GM13977 (cell line): ENCODE measurements around the gene PLP2.
"Not testable (repeated sequence)": the region's sequence is repeated elsewhere in the genome, so short reads cannot be mapped to it uniquely, and the experiment has no call there.

Experiments
- DNase-seq: peaks from one replicate; pipeline ENCODE4 v3.0.0; 2012; ENCODE audit warnings: low spot score
- CTCF ChIP-seq: IDR thresholded peaks from 2 replicates; pipeline ENCODE4 v1.5.1; 2012; ENCODE audit warnings: mild to moderate bottlenecking, control low read depth; ENCODE audit not compliant: insufficient read depth; ENCODE audit errors: extremely low read depth, missing control alignments
- in situ Hi-C: fragments of 300-500 bp; cut with MboI; formaldehyde crosslinking; loops from one replicate; pipeline ENCODE4 v1.12.0; 2022; ENCODE audit warnings: low sequenced_read_pairs, low pct_unique_long_range_greater_than_20kb, mixed read lengths, inconsistent platforms; ENCODE audit not compliant: unreplicated experiment

The PLP2 gene

DNA sequence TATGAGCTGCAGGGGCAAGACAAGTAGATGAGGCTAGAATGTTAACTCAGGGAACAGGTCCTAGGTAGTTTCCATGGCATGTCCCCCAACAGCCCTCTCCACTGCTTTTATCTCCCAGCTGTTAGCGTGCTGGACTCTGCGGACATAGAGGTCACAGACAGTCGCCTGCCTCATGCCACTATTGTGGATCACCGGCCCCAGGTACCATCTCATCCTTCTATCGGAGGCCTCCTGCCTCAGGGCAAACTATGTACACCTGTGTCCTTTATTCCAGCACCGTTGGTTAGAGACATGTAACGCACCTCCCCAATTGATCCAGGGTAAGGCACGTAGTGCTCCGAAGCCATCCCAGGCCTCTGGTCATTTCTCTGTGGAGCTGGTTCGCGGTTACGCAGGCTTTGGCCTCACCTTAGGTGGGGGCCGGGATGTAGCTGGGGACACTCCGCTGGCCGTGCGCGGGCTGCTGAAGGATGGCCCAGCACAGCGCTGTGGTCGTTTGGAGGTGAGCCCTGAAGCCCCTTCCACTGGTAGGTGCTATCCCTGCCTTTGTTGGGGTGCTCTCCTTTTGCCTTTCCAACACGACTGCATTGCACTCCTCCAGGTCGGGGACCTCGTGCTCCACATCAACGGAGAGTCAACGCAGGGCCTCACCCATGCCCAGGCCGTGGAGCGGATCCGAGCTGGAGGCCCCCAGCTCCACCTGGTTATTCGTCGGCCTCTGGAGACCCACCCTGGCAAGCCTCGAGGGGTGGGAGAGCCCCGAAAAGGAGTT is 6.9 kb upstream of the PLP2 start:
- peak; percentile 38 for DNase-seq
- no peak for TF ChIP-seq CTCF
- in situ Hi-C loops, result no loop called here

DNA sequence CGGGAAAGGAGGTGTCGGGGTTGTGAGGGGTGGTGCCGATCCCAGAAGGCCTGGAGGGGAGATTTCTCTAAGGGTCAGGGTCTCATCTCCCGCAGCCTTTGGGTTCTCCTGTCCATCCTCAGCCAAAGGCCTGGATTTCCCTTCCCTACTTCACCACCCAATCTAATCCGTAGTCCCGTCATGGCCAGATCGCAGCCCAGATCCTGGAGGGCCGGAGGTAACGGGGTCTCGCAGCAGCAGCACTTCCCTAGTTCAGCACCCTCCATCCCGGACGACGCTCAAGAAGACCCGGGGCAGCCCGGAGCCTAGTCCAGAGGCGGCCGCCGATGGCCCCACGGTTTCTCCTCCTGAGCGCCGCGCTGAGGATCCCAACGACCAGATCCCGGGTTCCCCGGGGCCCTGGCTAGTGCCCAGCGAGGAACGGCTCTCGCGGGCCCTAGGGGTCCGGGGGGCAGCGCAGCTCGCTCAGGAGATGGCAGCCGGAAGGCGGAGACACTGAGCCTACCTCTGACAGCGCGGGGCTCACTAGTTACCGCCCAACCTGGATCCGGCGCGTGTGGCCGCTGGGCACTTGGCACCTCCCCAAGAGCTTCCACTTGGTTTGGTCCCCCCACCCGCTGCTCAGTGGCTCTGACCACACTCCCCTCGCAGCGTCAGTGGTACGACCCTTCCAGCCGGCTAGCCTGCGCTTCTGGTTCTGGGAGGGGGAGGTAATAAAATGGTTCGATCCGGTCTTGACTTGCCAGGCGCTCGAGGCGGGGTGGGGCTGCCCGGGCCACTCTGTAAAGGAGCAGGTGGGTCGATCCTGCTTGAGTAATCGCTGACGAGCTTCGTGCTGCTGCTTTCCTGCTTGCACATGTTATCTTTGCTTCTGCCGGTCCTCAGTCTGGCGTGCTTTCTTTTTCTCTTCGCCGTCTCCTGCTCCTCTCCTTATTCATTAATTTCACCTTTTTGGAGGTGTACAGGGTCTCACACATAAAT is 5.5 kb upstream of the PLP2 start:
- in situ Hi-C loops, result no loop called here
- peak; percentile 59 for DNase-seq

GRCh38 chrX:49166914-49167739 is 4.6 kb upstream of the PLP2 start:
- in situ Hi-C loops, result no loop called here
- TF ChIP-seq CTCF, result no peak
- DNase-seq, result peak; percentile 30

More for the DNA sequence above, 5.5 kb upstream of the PLP2 start:
- TF ChIP-seq CTCF, result peak; percentile 25

GRCh38 chrX:49167740-49168108 is 4.0 kb upstream of the PLP2 start:
- DNase-seq, result peak; percentile 8
- in situ Hi-C loops, result no loop called here

GRCh38 chrX:49172280-49172780 is 632 bp downstream of the PLP2 start:
- DNase-seq, result peak; percentile 73
- TF ChIP-seq CTCF, result no peak
- in situ Hi-C loops, result no loop called here

More at GRCh38 chrX:49167740-49168108, 4.0 kb upstream of the PLP2 start:
- no peak for TF ChIP-seq CTCF

GRCh38 chrX:49173544-49173943 is 1.8 kb downstream of the PLP2 start:
- DNase-seq, in situ Hi-C loops: not testable (repeated sequence)
